ENCODE data around the gene NRCAM.

The NRCAM gene

DNA sequence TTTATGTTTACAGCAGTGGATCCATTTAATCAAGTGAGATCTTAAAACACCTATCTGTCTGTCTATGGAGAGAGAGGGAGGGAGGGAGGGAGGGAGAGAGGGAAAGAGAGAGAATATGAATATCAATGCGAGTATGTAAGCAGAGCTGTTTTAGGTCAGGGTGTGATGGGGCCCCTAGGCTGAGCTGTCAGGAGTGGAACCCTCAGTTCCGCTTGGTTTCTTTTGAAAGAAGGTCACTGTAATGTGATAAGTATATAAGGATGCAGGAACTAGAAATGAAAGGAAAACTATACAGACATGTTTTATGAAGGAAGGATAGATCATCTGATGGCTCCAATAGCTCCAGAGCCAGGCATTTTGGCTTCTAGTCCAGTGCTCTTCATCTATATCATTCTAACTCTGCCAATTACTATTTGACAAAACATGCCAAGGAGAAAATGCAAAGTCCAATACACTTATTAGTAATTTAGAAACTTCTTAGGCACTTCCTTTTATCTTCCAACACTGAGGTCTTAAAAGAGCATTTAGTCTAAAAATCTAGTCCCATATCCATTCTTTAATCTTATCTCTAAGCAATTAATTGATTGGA is 70.3 kb downstream of the NRCAM start:
- Histone ChIP-seq H3K27me3 (ENCODE audit: insufficient read depth, low read length, poor library complexity) (no peaks in the 10 kb centered on the region), H3K23ac (ENCODE audit: low read length) (no peak overlapping the region), H3K9ac (ENCODE audit: low read length) (no peak overlapping the region), H2BK5ac (ENCODE audit: low read length) (no peak overlapping the region), H2BK15ac (replicated peaks; ENCODE audit: low read depth) (no peak overlapping the region), H3K79me1 (ENCODE audit: low read length) (no peaks in the 10 kb centered on the region), H3K36me3 (ENCODE audit: control insufficient read depth, insufficient read depth, low read length) (no peaks in the 10 kb centered on the region), H3K4me3 (ENCODE audit: low read length) (no peak overlapping the region), H3K4ac (ENCODE audit: low read depth, low read length) (no peak overlapping the region), H4K5ac (ENCODE audit: low read length) (no peak overlapping the region), H3K4me2 (ENCODE audit: low read length) (no peak overlapping the region), H3K27ac (ENCODE audit: low read depth, low read length) (no peak overlapping the region), H2AK5ac (ENCODE audit: low read length) (no peak overlapping the region), H3K79me2 (ENCODE audit: control insufficient read depth, insufficient read depth, low read length) (no peaks in the 10 kb centered on the region), H2BK120ac (ENCODE audit: low read depth, low read length) (no peak overlapping the region), H3K18ac (ENCODE audit: low read length) (no peak overlapping the region), H4K8ac (ENCODE audit: low read depth, low read length) (no peak overlapping the region), H3K4me1 (ENCODE audit: control insufficient read depth, low read depth, low read length) (no peaks in the 10 kb centered on the region), H3K56ac (ENCODE audit: low read length) (no peak overlapping the region)
- WGBS (ENCODE audit: extremely low coverage, insufficient coverage, low lambda C conversion rate), result no CpG with 5 or more reads among the region's 2 CpGs
- no peak for DNase-seq

DNA sequence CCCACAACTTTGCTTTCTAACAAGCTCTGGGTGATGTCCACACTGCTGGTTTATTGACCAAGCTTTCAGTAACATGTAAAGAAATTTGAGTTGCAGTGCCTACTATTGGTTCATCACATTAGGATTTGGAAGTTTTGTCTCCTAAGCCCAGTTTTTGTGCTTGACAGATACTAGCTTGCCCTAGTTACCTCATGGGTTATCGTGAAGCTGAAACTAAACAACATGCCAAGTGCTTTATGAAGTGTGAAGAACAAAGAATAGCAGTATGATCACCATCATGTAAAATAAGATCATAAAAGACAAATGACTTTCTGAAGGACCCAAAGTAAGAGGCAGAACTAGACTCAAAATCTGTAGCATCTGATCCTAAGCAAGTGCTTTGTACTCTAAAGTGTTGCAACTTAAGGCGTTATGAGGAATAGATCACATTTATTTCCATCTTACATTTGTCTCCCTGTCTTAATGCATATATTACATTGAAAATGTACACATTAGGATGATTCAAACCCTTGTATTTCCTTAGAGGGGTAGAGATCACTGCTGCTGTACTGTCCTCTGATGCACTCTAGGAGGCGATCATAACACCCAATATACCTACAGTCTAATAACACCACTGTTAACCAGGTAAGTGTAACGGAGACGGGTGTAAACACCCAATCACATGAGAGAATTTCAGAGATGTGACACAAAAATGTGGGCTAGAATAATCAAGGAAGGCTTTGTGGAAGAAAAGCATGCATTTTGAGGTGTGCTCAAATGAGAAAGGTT is 71.3 kb downstream of the NRCAM start:
- no peak overlapping the region for H3K56ac ChIP-seq (ENCODE audit: low read length)
- H3K9ac ChIP-seq (ENCODE audit: low read length), result no peak overlapping the region
- H3K27ac ChIP-seq (ENCODE audit: low read depth, low read length), result no peak overlapping the region
- peak; percentile 33 for DNase-seq
- H3K18ac ChIP-seq (ENCODE audit: low read length), result no peak overlapping the region
- WGBS (ENCODE audit: extremely low coverage, insufficient coverage, low lambda C conversion rate), result no CpG with 5 or more reads among the region's 5 CpGs
- no peak overlapping the region for H3K23ac ChIP-seq (ENCODE audit: low read length)
- no peak overlapping the region for H2AK5ac ChIP-seq (ENCODE audit: low read length)
- H2BK5ac ChIP-seq (ENCODE audit: low read length), result no peak overlapping the region
- H3K4ac ChIP-seq (ENCODE audit: low read depth, low read length), result no peak overlapping the region
- H2BK120ac ChIP-seq (ENCODE audit: low read depth, low read length), result no peak overlapping the region
- no peaks in the 10 kb centered on the region for H3K79me1 ChIP-seq (ENCODE audit: low read length)
- H3K79me2 ChIP-seq (ENCODE audit: control insufficient read depth, insufficient read depth, low read length), result no peaks in the 10 kb centered on the region
- no peak overlapping the region for H2BK15ac ChIP-seq (replicated peaks; ENCODE audit: low read depth)
- no peaks in the 10 kb centered on the region for H3K4me1 ChIP-seq (ENCODE audit: control insufficient read depth, low read depth, low read length)
- no peak overlapping the region for H4K5ac ChIP-seq (ENCODE audit: low read length)
- H4K8ac ChIP-seq (ENCODE audit: low read depth, low read length), result no peak overlapping the region
- no peak overlapping the region for H3K4me3 ChIP-seq (ENCODE audit: low read length)
- no peaks in the 10 kb centered on the region for H3K27me3 ChIP-seq (ENCODE audit: insufficient read depth, low read length, poor library complexity)
- H3K36me3 ChIP-seq (ENCODE audit: control insufficient read depth, insufficient read depth, low read length), result no peaks in the 10 kb centered on the region
- H3K4me2 ChIP-seq (ENCODE audit: low read length), result no peak overlapping the region

- Histone ChIP-seq H4K8ac (ENCODE audit: low read depth, low read length) (no peak overlapping the region), H3K9ac (ENCODE audit: low read length) (no peak overlapping the region), H3K36me3 (ENCODE audit: control insufficient read depth, insufficient read depth, low read length) (no peaks in the 10 kb centered on the region), H3K4ac (ENCODE audit: low read depth, low read length) (no peak overlapping the region), H4K5ac (ENCODE audit: low read length) (no peak overlapping the region), H2AK5ac (ENCODE audit: low read length) (no peak overlapping the region), H3K18ac (ENCODE audit: low read length) (no peak overlapping the region), H3K79me1 (ENCODE audit: low read length) (no peaks in the 10 kb centered on the region), H3K23ac (ENCODE audit: low read length) (no peak overlapping the region), H2BK5ac (ENCODE audit: low read length) (no peak overlapping the region), H2BK15ac (replicated peaks; ENCODE audit: low read depth) (no peak overlapping the region), H3K4me3 (ENCODE audit: low read length) (no peak overlapping the region), H3K27ac (ENCODE audit: low read depth, low read length) (no peak overlapping the region), H2BK120ac (ENCODE audit: low read depth, low read length) (no peak overlapping the region), H3K27me3 (ENCODE audit: insufficient read depth, low read length, poor library complexity) (no peaks in the 10 kb centered on the region), H3K4me1 (ENCODE audit: control insufficient read depth, low read depth, low read length) (no peaks in the 10 kb centered on the region), H3K79me2 (ENCODE audit: control insufficient read depth, insufficient read depth, low read length) (no peaks in the 10 kb centered on the region), H3K56ac (ENCODE audit: low read length) (no peak overlapping the region), H3K4me2 (ENCODE audit: low read length) (no peak overlapping the region)
- WGBS (ENCODE audit: extremely low coverage, insufficient coverage, low lambda C conversion rate), result no CpG with 5 or more reads among the region's 1 CpG
- no peak for DNase-seq
These were observed 73.3 kb downstream of the NRCAM start for GRCh38 chr7:108382932-108383331.

GRCh38 chr7:108380517-108380916 is 75.7 kb downstream of the NRCAM start:
- no peak overlapping the region for H3K4me3 ChIP-seq (ENCODE audit: low read length)
- no peak overlapping the region for H2BK120ac ChIP-seq (ENCODE audit: low read depth, low read length)
- H3K56ac ChIP-seq (ENCODE audit: low read length), result no peak overlapping the region
- no peak overlapping the region for H3K23ac ChIP-seq (ENCODE audit: low read length)
- no peaks in the 10 kb centered on the region for H3K36me3 ChIP-seq (ENCODE audit: control insufficient read depth, insufficient read depth, low read length)
- no peak overlapping the region for H3K18ac ChIP-seq (ENCODE audit: low read length)
- no peak overlapping the region for H3K4me2 ChIP-seq (ENCODE audit: low read length)
- no peak overlapping the region for H3K9ac ChIP-seq (ENCODE audit: low read length)
- no peaks in the 10 kb centered on the region for H3K4me1 ChIP-seq (ENCODE audit: control insufficient read depth, low read depth, low read length)
- no peaks in the 10 kb centered on the region for H3K79me1 ChIP-seq (ENCODE audit: low read length)
- H2BK5ac ChIP-seq (ENCODE audit: low read length), result no peak overlapping the region
- H3K27ac ChIP-seq (ENCODE audit: low read depth, low read length), result no peak overlapping the region
- no peak overlapping the region for H3K4ac ChIP-seq (ENCODE audit: low read depth, low read length)
- H4K5ac ChIP-seq (ENCODE audit: low read length), result no peak overlapping the region
- DNase-seq, result no peak
- no peak overlapping the region for H2BK15ac ChIP-seq (replicated peaks; ENCODE audit: low read depth)
- no peaks in the 10 kb centered on the region for H3K27me3 ChIP-seq (ENCODE audit: insufficient read depth, low read length, poor library complexity)
- H3K79me2 ChIP-seq (ENCODE audit: control insufficient read depth, insufficient read depth, low read length), result no peaks in the 10 kb centered on the region
- H4K8ac ChIP-seq (ENCODE audit: low read depth, low read length), result no peak overlapping the region
- H2AK5ac ChIP-seq (ENCODE audit: low read length), result no peak overlapping the region

DNA sequence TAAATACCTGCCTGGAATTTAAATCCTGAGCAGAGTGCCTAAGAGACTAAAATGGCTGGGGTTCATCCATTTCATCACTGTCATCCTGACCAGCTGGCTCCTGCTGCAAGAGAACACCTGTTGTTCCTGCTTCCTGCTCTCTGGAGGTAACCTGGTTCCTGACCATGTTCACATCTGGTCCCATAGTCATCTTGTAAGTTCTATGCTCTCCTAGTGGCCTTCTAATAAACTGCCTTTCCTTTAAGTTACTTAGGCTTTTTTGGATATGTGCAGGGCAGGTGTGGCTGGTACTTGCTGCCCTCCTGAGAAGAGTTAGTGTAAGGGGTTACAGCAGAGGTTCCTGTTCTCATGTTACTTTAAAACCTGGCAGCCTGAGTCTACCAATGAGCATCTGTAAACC is 80.0 kb downstream of the NRCAM start:
- Histone ChIP-seq H3K79me2 (ENCODE audit: control insufficient read depth, insufficient read depth, low read length) (no peaks in the 10 kb centered on the region), H3K18ac (ENCODE audit: low read length) (no peak overlapping the region), H3K56ac (ENCODE audit: low read length) (no peak overlapping the region), H4K5ac (ENCODE audit: low read length) (no peak overlapping the region), H2BK5ac (ENCODE audit: low read length) (no peak overlapping the region), H2BK15ac (replicated peaks; ENCODE audit: low read depth) (no peak overlapping the region), H3K36me3 (ENCODE audit: control insufficient read depth, insufficient read depth, low read length) (no peaks in the 10 kb centered on the region), H2AK5ac (ENCODE audit: low read length) (no peak overlapping the region), H3K27me3 (ENCODE audit: insufficient read depth, low read length, poor library complexity) (no peaks in the 10 kb centered on the region), H3K4me2 (ENCODE audit: low read length) (no peak overlapping the region), H3K27ac (ENCODE audit: low read depth, low read length) (no peak overlapping the region), H4K8ac (ENCODE audit: low read depth, low read length) (no peak overlapping the region), H3K4me3 (ENCODE audit: low read length) (no peak overlapping the region), H3K79me1 (ENCODE audit: low read length) (no peaks in the 10 kb centered on the region), H3K23ac (ENCODE audit: low read length) (no peak overlapping the region), H3K4me1 (ENCODE audit: control insufficient read depth, low read depth, low read length) (no peaks in the 10 kb centered on the region), H3K4ac (ENCODE audit: low read depth, low read length) (no peak overlapping the region), H2BK120ac (ENCODE audit: low read depth, low read length) (no peak overlapping the region), H3K9ac (ENCODE audit: low read length) (no peak overlapping the region)
- peak; percentile 17 for DNase-seq

GRCh38 chr7:108375668-108376067 is 80.6 kb downstream of the NRCAM start:
- WGBS (ENCODE audit: extremely low coverage, insufficient coverage, low lambda C conversion rate), result no CpG with 5 or more reads among the region's 1 CpG
- Histone ChIP-seq H3K4me2 (ENCODE audit: low read length) (no peak overlapping the region), H3K9ac (ENCODE audit: low read length) (no peak overlapping the region)

More at GRCh38 chr7:108375668-108376067, 80.6 kb downstream of the NRCAM start:
- Histone ChIP-seq H3K18ac (ENCODE audit: low read length) (no peak overlapping the region), H3K27ac (ENCODE audit: low read depth, low read length) (no peak overlapping the region), H3K36me3 (ENCODE audit: control insufficient read depth, insufficient read depth, low read length) (no peaks in the 10 kb centered on the region), H3K23ac (ENCODE audit: low read length) (no peak overlapping the region), H2BK5ac (ENCODE audit: low read length) (no peak overlapping the region), H3K27me3 (ENCODE audit: insufficient read depth, low read length, poor library complexity) (no peaks in the 10 kb centered on the region), H2BK120ac (ENCODE audit: low read depth, low read length) (no peak overlapping the region), H4K8ac (ENCODE audit: low read depth, low read length) (no peak overlapping the region), H2AK5ac (ENCODE audit: low read length) (no peak overlapping the region), H3K4ac (ENCODE audit: low read depth, low read length) (no peak overlapping the region), H3K56ac (ENCODE audit: low read length) (no peak overlapping the region), H3K79me2 (ENCODE audit: control insufficient read depth, insufficient read depth, low read length) (no peaks in the 10 kb centered on the region), H2BK15ac (replicated peaks; ENCODE audit: low read depth) (no peak overlapping the region), H3K4me3 (ENCODE audit: low read length) (no peak overlapping the region), H3K79me1 (ENCODE audit: low read length) (no peaks in the 10 kb centered on the region), H4K5ac (ENCODE audit: low read length) (no peak overlapping the region), H3K4me1 (ENCODE audit: control insufficient read depth, low read depth, low read length) (no peaks in the 10 kb centered on the region)
- DNase-seq, result no peak
